Measurements from ENCODE around the gene HRCT1.

- TF ChIP-seq GATA2 (IDR thresholded peaks at IDR 0.05; ENCODE audit: low read depth, low read length), result no peak
- TF ChIP-seq GATA3 (IDR thresholded peaks at IDR 0.05; ENCODE audit: low read depth, low read length), result no peak
Observed at GRCh38 chr9:35930989-35931388, 25.0 kb downstream of the HRCT1 start.
